HG03095 (cell line): Measurements from ENCODE around the gene C21orf58.
"Not testable (repeated sequence)": the region's sequence is repeated elsewhere in the genome, so short reads cannot be mapped to it uniquely, and the experiment has no call there.

Experiments used
- ATAC-seq: cut with Tn5 transposase; IDR thresholded peaks from one replicate; pipeline ENCODE4 v1.9.1; 2021; ENCODE audit warnings: moderate library complexity; ENCODE audit not compliant: unreplicated experiment

Gene C21orf58

GRCh38 chr21:46325073-46325912 lies 1.6 kb upstream of the C21orf58 start:
- no peak for ATAC-seq

- ATAC-seq = peak; percentile 43
Measured at GRCh38 chr21:46324390-46325072, 861 bp upstream of the C21orf58 start.

DNA sequence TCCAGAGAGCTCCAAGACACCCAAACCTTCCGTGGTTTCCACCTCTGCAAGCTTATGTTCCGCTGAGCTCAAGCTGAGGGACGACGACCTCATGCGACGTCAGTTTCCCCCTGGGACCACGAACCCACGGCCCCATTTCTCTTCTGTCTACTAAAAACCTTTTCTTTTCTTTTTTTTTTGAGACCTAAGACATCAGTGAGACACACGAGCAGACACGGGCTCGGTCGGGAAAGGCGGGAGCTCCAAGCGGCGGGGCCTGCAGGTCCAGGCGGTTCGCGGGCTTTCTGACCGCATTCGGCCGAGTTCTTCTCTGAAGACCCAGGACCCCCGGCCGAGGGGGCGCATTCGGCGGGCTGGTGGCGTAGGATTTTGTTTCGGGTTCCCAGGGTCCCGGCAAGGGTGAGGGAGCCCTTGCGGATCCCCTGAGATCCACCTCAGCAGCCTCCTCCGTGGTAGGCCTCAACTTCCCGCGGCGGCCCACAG lies 402 bp downstream of the C21orf58 start:
- peak; percentile 0 for ATAC-seq

DNA sequence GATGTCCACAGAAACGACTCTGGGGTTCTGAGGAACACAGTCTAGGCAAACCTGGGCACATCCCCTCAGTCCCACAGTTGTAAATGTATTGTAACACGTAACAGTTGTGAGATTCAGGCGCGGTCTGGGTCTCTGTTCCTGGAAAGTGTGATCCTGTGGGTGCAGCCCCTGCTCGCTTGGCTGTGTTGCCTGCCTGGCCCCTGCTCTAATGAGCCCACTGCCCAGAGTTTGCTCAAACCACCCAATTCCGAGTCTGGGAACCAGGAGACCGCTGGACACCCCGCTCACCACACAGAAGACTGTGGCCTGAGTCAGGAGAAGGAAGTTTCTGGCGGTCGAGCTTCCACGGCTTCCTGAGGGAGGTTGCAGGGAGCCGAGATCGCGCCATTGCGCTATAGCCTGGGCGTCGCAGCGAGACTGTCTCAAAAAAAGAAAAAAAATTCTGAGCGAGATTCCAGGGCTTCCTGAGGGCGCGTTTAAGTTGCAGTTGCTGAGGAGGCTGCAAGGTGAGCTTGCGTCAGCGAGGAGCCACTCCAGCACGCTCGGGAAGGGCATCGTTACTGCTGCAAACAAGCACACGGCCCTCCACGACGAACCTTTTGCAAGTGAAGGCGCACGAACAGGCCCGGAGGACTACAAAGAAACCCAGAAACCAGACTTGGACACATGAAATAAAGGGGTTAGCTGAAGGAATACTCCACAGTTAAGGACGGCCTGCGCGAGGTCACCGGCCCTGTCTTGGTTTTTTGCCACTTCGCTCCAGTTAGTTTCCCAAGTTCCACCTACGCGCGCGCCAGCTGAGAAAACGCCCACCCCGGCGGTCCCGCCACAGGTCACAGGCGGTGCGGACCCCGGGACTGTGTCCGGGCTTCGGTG lies 1.1 kb downstream of the C21orf58 start:
- no peak for ATAC-seq

DNA sequence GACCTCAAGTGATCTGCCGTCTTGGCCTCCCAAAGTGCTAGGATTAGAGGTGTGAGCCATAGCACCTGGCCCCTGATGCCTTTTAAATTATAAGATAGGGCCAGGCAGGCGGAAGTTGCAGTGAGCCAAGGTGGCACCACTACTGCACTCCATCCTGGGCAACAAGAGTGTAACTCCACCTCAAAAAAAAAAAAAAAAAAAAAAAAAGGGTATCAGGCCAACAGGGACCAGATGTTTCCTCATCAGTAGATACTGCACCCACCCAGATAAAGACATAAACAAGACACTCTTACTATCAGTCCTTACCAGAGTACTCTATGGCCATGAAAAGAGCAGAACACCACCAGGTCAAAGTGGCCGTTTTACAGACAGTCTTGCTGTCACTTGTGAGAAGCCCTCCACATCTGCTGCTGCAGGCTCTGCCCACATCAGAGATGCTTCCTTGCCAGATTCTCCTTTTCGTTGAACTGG lies 3.3 kb downstream of the C21orf58 start:
- no peak for ATAC-seq

DNA sequence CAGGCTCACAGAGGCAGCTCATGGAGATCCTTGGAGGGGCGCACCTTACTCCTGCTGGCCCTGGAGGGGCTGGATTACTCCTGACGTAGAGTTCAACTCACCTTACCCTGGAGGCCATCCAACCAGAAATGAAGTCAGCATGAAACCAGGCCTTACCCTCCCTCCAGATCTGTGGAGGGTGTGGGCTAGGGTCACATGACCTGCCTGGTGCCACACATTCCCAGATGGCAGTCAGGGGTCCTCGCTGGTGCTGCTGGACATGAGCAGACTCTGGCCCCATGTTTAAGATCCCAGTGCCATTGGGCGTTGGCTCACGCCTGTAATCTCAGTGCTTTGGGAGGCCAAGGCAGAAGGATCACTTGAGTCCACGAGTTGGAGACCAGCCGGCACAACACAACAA lies 4.5 kb downstream of the C21orf58 start:
- ATAC-seq = no peak

- no peak for ATAC-seq
Measured at GRCh38 chr21:46318464-46318845, 5.2 kb downstream of the C21orf58 start.

GRCh38 chr21:46317710-46318463 lies 5.8 kb downstream of the C21orf58 start:
- no peak for ATAC-seq

- no peak for ATAC-seq
Measured at GRCh38 chr21:46316708-46317324, 6.9 kb downstream of the C21orf58 start.

- ATAC-seq = no peak
Measured at GRCh38 chr21:46314441-46315020, 9.1 kb downstream of the C21orf58 start.

- ATAC-seq = no peak
Measured at GRCh38 chr21:46312949-46313348, 10.7 kb downstream of the C21orf58 start.

GRCh38 chr21:46311568-46311967 lies 12.1 kb downstream of the C21orf58 start:
- ATAC-seq = no peak

- ATAC-seq = not testable (repeated sequence)
Measured at GRCh38 chr21:46310260-46310659, 13.4 kb downstream of the C21orf58 start.

DNA sequence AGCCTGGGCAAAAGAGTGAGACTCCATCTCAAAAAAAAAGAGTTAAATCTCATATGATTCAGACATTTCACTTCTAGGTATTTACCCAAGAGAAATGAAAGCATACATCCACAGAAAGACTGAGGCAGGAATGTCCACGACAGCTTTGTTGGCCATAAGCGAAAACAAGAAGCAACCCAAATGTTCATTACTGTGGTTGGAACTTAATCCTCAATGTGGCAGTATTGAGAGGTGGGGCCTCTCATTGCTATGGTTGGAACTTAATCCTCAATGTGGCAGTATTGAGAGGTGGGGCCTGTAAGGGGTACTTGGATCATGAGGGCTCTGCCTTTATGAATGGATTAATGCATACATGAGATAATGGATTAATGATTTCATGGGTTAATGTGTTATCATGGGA lies 15.2 kb downstream of the C21orf58 start:
- no peak for ATAC-seq

- ATAC-seq = no peak
Measured at GRCh38 chr21:46307625-46308024, 16.0 kb downstream of the C21orf58 start.

DNA sequence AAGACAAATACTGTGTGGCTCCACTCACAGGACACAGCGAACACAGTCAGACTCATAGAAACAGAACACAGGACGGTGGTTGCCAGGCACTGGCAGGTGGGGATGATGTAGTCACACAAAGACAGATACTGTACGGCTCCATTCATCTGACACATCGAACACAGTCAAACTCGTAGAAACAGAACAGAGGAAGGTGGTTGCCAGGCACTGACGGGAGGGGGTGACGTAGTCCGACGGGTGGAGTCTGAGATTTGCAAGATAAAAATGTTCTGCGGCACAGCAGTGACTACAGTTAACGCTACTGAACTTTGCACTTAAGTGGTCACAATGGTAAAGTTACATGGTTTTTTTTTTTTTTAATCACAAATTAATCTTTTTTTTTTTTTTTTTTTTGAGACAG lies 18.7 kb downstream of the C21orf58 start:
- no peak for ATAC-seq

GRCh38 chr21:46304437-46304836 lies 19.2 kb downstream of the C21orf58 start:
- ATAC-seq = no peak

DNA sequence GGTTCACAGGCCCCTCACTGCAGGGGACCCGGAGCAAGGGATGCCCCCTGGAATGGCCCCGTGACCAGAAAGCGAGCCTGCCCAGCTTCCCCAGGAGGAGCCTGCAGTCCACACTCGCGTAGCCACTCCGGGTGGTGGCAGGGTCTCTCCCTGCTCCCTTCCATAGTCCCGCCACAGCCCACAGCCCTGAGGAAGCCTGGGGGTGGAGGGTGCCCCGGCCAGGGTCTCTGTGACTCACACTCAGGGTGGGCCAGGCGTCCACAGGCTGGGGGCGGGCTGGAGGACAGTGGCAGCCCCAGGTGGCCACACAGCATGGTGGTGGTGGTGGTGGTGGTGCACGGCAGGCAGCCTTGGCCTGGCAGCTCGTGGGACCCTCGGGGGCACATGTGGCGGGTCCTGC lies 21.9 kb downstream of the C21orf58 start:
- no peak for ATAC-seq

DNA sequence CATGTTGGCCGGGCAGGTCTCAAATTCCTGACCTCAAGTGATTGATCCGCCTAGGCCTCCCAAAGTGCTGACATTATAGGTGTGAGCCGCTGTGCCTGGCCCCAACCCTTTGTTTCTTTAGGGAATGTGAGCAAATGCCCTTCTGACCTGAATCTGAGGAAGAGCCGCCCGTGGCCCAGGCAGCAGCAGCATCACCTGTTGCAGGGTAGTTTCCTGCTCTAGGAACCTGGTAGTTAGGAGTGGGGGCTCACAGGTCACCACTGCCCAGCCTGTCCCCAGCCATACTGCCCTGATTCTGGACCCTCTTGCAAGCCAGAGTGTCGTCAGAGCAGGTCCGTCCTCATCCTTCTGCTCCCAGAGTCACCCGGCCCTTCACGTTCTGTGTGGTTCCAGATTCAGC lies 24.5 kb downstream of the C21orf58 start:
- ATAC-seq = no peak
